Measurements from ENCODE around the gene NKD1. TPM values are rescaled to one million over a fixed set of nuclear protein-coding genes. Genes with fewer than 3 reads are reported as not detected.

NKD1 gene
- 0.07 and 0.17 TPM in 2 replicates for polyA plus RNA-seq

DNA sequence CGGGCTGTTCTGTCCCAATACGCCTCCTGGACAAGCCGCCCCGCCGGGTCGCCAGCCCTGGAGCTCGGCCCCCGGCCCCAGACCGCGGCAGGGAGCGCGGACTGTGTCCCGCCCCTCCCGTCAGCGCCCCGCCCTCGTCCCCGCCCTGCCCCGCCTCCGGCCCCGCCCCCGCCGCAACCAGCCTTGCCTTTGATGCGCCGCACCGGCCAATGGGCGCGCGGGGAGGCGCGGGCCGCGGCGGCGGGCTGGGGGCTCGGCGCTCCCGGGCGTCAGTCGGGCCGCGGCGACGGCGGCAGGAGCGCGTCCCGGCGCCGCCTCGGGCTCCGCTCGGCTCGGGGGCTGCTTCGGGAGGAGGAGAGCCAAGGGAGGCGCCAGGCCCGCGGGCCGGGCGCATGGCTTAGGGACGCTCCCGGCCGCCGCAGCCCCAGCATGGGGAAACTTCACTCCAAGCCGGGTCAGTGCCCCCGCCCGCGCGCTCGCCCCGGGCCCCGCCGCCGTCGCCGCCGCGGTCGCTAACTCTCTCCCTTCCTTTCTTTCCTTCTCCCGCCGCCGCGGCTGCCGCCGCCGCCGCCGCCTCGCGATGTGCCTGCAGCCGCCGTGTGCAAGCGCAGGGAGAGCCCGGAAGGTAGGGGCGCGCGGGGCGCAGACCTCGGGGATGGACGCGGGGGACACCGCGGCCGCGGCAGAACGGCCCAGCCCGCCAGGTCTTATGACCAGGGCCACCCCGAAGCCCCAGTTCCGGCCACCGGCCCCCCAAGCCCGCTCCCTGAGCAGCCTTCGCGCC, at the start of gene NKD1:
TSS of gene NKD1 (plus strand) at position 272 of the 784 bp plus-strand sequence. CDS start at position 430, 158 bp downstream.

GRCh38 chr16:50681021-50681885, 133.1 kb downstream of the NKD1 start, which contains the start of gene SNX20:
TSS of gene SNX20 (minus strand) at chr16:50681312. CDS start at chr16:50677526, 3,786 bp downstream.

GRCh38 chr16:50692999-50693781, 145.0 kb downstream of the NKD1 start, which contains the start of gene NOD2:
TSS of gene NOD2 (plus strand) at chr16:50693606. CDS start at chr16:50699496, 5,890 bp downstream.

Other genes with a start within 250 kb of the NKD1 start
- gene BRD7, start 179.4 kb upstream of the NKD1 start, polyA plus RNA-seq, result 35.2 and 39.7 TPM in 2 replicates
- gene SNX20, start 132.9 kb downstream of the NKD1 start, polyA plus RNA-seq, result not detected in 2 replicates
- not detected in 2 replicates for gene NOD2, start 145.2 kb downstream of the NKD1 start, polyA plus RNA-seq
- gene CYLD, start 193.7 kb downstream of the NKD1 start, polyA plus RNA-seq, result 9.6 and 16.8 TPM in 2 replicates